ENCODE measurements around the gene PLD2.
"Not testable (repeated sequence)": the region's sequence is repeated elsewhere in the genome, so short reads cannot be mapped to it uniquely, and the experiment has no call there.

The PLD2 gene

DNA sequence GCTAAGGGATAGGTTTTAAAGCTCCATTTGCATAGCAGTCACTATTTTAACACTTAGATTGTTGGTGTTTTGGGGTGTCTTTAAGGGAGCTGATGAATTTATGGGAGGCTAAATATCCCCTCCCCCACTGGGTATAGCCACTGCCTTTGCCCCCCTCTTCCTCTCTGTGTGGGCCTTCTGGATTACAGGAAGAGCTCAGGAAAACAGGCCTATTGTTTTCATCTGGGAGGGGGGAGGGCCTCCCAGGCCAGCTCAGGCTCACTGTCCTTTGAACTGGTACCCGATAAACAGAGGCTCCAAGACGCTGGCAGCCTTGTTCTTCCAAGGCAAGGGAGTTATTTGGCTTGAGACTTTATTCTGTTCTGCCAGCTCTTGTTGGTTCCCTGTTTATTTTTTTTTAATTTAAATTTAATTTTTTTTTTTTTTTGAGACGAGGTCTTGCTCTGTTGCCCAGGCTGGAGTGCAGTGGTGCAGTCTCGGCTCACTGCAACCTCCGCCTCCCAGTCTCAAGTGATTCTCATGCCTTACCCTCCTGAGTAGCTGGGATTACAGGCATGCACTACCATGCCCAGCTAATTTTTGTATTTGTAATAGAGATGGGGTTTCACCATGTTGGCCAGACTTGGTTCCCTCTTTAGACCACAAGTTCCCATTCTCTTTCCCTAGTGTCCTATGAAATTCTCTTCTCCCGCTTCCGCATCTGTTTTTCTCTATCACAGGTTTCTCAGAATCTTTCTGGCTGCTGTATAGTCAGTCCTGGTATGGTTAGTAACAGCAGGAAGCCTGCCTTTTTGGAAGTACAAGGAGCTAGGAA is 51.3 kb downstream of the PLD2 start:
- no peak for DNase-seq

GRCh38 chr17:4858882-4859260 is 51.9 kb downstream of the PLD2 start:
- DNase-seq = no peak

GRCh38 chr17:4859816-4860625 is 53.1 kb downstream of the PLD2 start:
- DNase-seq = no peak

- no peak for DNase-seq
Observed at GRCh38 chr17:4860651-4861050, 53.7 kb downstream of the PLD2 start.

- DNase-seq = no peak
Observed at GRCh38 chr17:4861052-4861451, 54.1 kb downstream of the PLD2 start.

DNA sequence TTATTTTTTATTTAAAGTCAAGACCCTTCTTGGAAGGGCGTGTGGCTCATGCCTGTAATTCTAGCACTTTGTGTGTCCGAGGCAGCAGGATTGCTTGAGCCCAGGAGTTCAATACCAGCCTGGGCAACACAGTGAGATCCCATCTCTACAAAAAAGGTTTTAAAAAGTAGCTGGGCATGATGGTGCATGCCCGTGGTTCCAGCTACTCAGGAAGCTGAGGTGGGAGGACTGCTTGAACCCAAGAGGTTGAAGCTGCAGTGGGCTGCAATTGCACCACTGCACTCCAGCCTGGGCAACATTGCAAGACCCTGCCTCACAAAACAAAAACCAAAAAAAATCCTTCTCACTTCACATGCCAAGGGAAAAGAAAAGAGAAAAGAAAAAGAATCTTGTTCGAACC is 55.8 kb downstream of the PLD2 start:
- DNase-seq = no peak

GRCh38 chr17:4863321-4863720 is 56.4 kb downstream of the PLD2 start:
- DNase-seq = no peak

- DNase-seq = not testable (repeated sequence)
Observed at GRCh38 chr17:4867535-4867934, 60.6 kb downstream of the PLD2 start.

DNA sequence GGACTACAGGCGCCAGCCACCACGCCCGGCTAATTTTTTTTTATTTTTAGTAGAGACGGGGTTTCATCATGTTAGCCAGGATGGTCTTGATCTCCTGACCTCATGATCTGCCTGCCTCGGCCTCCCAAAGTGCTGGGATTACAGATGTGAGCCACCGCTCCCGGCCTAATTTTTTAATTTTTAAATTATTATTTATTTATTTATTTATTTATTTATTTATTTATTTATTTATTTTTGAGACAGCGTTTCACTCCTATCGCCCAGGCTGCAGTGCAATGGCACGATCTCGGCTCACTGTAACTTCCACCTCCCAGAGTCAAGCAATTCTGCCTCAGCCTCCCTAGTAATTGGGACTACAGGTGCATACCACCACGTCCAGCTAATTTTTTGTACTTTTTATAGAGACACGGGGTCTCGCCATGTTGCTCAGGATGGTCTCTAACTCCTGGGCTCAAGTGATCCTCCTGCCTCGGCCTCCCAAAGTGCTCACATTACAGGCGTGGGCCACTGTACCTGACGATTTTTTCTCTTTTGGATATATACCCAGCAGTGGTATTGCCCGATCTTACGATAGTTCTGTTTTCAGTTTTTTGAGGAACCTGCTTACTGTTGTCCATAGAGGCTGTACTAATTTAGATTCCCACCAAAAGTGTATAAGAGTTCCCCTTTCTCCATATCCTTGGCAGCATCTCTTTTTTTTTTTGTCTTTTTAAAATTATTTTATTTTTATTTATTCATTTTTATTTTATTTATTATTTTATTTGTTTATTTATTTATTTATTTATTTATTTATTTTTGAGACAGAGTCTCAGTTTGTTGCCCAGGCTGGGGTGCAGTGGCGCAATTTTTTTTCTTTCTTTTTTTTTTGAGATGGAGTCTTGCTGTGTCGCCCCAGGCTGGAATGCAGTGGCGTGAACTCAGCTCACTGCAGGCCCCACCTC is 62.4 kb downstream of the PLD2 start:
- not testable (repeated sequence) for DNase-seq

- DNase-seq = no peak
Observed at GRCh38 chr17:4870855-4871254, 63.9 kb downstream of the PLD2 start.

DNA sequence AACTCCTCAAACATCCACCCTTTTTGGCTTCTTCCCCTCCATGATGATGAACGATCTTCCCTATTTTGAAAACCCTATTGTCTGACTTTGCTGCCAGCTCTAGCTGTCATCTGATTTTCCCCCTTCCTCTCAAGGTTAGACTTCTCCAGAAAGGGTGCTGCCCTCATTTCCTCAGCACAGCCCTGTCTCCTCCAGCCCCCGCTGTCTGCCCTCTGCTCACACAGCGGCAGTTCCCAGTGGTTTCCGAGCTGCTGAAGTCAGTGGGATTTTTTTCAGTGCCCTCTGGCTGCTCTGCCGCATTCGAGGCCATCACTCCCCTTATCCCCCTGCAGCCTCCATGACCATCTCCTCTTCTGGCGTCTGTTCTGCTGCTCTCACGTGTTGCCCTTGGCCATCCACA is 65.8 kb downstream of the PLD2 start:
- DNase-seq = no peak
